B cell (primary cell): ENCODE data around the gene PGLYRP1. TPM values are rescaled to one million over a fixed set of nuclear protein-coding genes. Genes with fewer than 3 reads are reported as not detected.

Experiments
- ATAC-seq: fragments of 200-7000 bp; cut with Tn5 transposase; one replicate; pipeline ENCODE4 v1.10.0; 2021; ENCODE audit warnings: low read depth, mild to moderate bottlenecking, moderate number of reproducible peaks, moderate library complexity
- CTCF ChIA-PET: fragments of 350-600 bp; sonication (Branson Sonifier 250); formaldehyde crosslinking; loops from one replicate; lab custom pipeline; 2021; ENCODE audit warnings: antibody characterized with exemption, inconsistent platforms; lab: Charles Lee
- POLR2A ChIA-PET: fragments of 350-600 bp; sonication (Branson Sonifier 250); formaldehyde crosslinking; loops from one replicate; lab custom pipeline; 2021; ENCODE audit warnings: antibody characterized with exemption; lab: Charles Lee
- DNase-seq: peaks from one replicate; pipeline ENCODE4 v3.0.0; 2013
- H2AFZ ChIP-seq: 2 replicates; pipeline ENCODE4 v1.6.1; 2012; ENCODE audit warnings: mild to moderate bottlenecking, low read depth, low read length; ENCODE audit not compliant: insufficient read depth, poor library complexity, severe bottlenecking
- H3K27ac ChIP-seq, 2 donors: 1 replicate in 1 of 2; 2 replicates in 1 of 2; pipeline ENCODE4 v1.5.1; 2012 to 2013; ENCODE audit warnings: low read length in 2 of 2, mild to moderate bottlenecking in 2 of 2, moderate library complexity in 1 of 2
- H3K27me3 ChIP-seq, 4 experiments: fragments of 200-600 bp in 1 of 4; sonication (generic) in 1 of 4; replicated peaks in 1 of 4; 1 replicate in 2 of 4; 2 replicates in 2 of 4; pipeline versions ENCODE4 v1.6.1 to v1.7.0; 2013 to 2016; ENCODE audit warnings: low read length in 3 of 4, mild to moderate bottlenecking in 2 of 4, mixed read lengths in 1 of 4, moderate library complexity in 1 of 4; ENCODE audit not compliant: insufficient read depth in 4 of 4, control insufficient read depth in 3 of 4; ENCODE audit errors: control extremely low read depth in 1 of 4
- H3K36me3 ChIP-seq, 2 experiments: replicated peaks in 1 of 2; 1 replicate in 1 of 2; 2 replicates in 1 of 2; pipeline versions ENCODE4 v1.6.1 to v1.7.1; 2013; ENCODE audit warnings: low read length in 1 of 2; ENCODE audit not compliant: insufficient read depth in 2 of 2, control insufficient read depth in 1 of 2; ENCODE audit errors: control extremely low read depth in 1 of 2, extremely low read depth in 1 of 2
- H3K4me1 ChIP-seq, 2 donors: fragments of 200-600 bp in 1 of 2; sonication (generic) in 1 of 2; 1 replicate in 1 of 2; 2 replicates in 1 of 2; pipeline versions ENCODE4 v1.5.1 to v1.6.1; 2013 to 2017; ENCODE audit warnings: low read length in 2 of 2; ENCODE audit not compliant: control insufficient read depth in 2 of 2, insufficient read depth in 2 of 2
- H3K4me2 ChIP-seq: replicated peaks from 2 replicates; pipeline ENCODE3; 2012; ENCODE audit warnings: mild to moderate bottlenecking, low read depth, low read length; ENCODE audit not compliant: poor library complexity, severe bottlenecking
- H3K4me3 ChIP-seq, 5 experiments: fragments of 200-600 bp in 1 of 5; sonication (generic) in 1 of 5; 1 replicate in 3 of 5; 2 replicates in 2 of 5; pipeline versions ENCODE4 v1.5.1 to v1.7.0; 2011 to 2016; ENCODE audit warnings: low read length in 4 of 5, mild to moderate bottlenecking in 4 of 5, low read depth in 2 of 5, control low read depth in 1 of 5, moderate library complexity in 1 of 5; ENCODE audit not compliant: insufficient read depth in 1 of 5; ENCODE audit errors: control extremely low read depth in 1 of 5, extremely low read depth in 1 of 5
- H3K79me2 ChIP-seq: fragments of 200-600 bp; sonication (generic); one replicate; pipeline ENCODE4 v1.6.0; 2016; ENCODE audit warnings: low read length; ENCODE audit not compliant: control insufficient read depth, insufficient read depth
- H3K9ac ChIP-seq: fragments of 200-600 bp; sonication (generic); 2 replicates; pipeline ENCODE4 v1.6.1; 2017; ENCODE audit warnings: mild to moderate bottlenecking, low read length, moderate library complexity
- H3K9me3 ChIP-seq, 3 donors: one replicate each; pipeline versions ENCODE4 v1.6.1 to v1.7.1; 2013; ENCODE audit warnings: low read length in 2 of 3; ENCODE audit not compliant: control insufficient read depth in 2 of 3, insufficient read depth in 1 of 3; ENCODE audit errors: control extremely low read depth in 1 of 3
- H4K20me1 ChIP-seq: 2 replicates; pipeline ENCODE4 v1.6.0; 2012; ENCODE audit warnings: mild to moderate bottlenecking, low read length; ENCODE audit not compliant: insufficient read depth, control insufficient read depth, poor library complexity, severe bottlenecking
- H3K27ac Mint-ChIP-seq: one replicate; pipeline ENCODE4 v1.8.0; 2021; ENCODE audit warnings: mixed read lengths
- H3K27me3 Mint-ChIP-seq: one replicate; pipeline ENCODE4 v1.8.0; 2021; ENCODE audit warnings: mixed read lengths
- H3K4me1 Mint-ChIP-seq: one replicate; pipeline ENCODE4 v1.8.0; 2021; ENCODE audit warnings: mixed read lengths
- H3K4me3 Mint-ChIP-seq: one replicate; pipeline ENCODE4 v1.8.0; 2021; ENCODE audit warnings: mixed read lengths
- H3K9me3 Mint-ChIP-seq: one replicate; pipeline ENCODE4 v1.8.0; 2022; ENCODE audit warnings: mixed read lengths; ENCODE audit not compliant: insufficient read depth
- EZH2 ChIP-seq: IDR thresholded peaks from 2 replicates; pipeline ENCODE4 v1.6.1; 2012; ENCODE audit warnings: borderline replicate concordance, low read depth, mild to moderate bottlenecking, moderate library complexity, low read length; ENCODE audit not compliant: insufficient read depth, poor library complexity, severe bottlenecking
- WGBS: methylation state at CpG from one replicate; pipeline ENCODE4 v1.1.5; 2013; ENCODE audit warnings: missing lambda C conversion rate; ENCODE audit not compliant: insufficient coverage; 5-methylcytosine and 5-hydroxymethylcytosine counted together
- intact Hi-C: fragments of 100-400 bp; cut with micrococcal nuclease; formaldehyde crosslinking; loops from one replicate; pipeline ENCODE4 v1.10.0; 2022
- polyA plus RNA-seq: library from polyadenylated mRNA; depleted of rRNA; stranded (reverse); fragments of >200 nt; gene quantifications from 2 replicates; pipeline ENCODE4 v1.2.3, GENCODE V29; 2012
- total RNA-seq, 2 donors: library from RNA; stranded (reverse); fragments of 120-200 nt in 1 of 2; gene quantifications; 1 replicate in 1 of 2; 2 replicates in 1 of 2; pipeline versions ENCODE4 v1.2.3 to v1.2.4, GENCODE V29; 2013 to 2022
- TF ChIP-seq, protein P1 (sequence below): fragments of 200-600 bp; IDR thresholded peaks from one replicate; pipeline ENCODE4 v1.8.0; 2022; ENCODE audit warnings: antibody characterized with exemption, mild to moderate bottlenecking

Gene PGLYRP1
- total and polyA plus RNA-seq, 2 donors (not counting 1 experiment from before 2014, with no cell fraction given) = not detected

GRCh38 chr19:46035546-46035945, 12.7 kb upstream of the PGLYRP1 start:
- Histone ChIP-seq H3K79me2 (no peaks in the 10 kb centered on the region), H2AFZ (no peak overlapping the region), H3K9ac (no peak overlapping the region), H3K27ac (no peak overlapping the region), H3K4me3 (no peak overlapping the region), H3K36me3 (no peaks in the 10 kb centered on the region), H4K20me1 (no peaks in the 10 kb centered on the region), H3K9me3 (peaks cover 0 to 19% (median 0%) of the 10 kb centered on the region in 3 donors), H3K4me1 (no peaks in the 10 kb centered on the region), H3K27me3 (peaks cover 0 to 9% (median 3%) of the 10 kb centered on the region in 4 experiments), H3K4me2 (no peak overlapping the region)
- H3K4me3 Mint-ChIP-seq = no peak overlapping the region
- no peaks in the 10 kb centered on the region for H3K9me3 Mint-ChIP-seq
- ChIA-PET POLR2A (no interaction called here), CTCF (no interaction called here)
- H3K4me1 Mint-ChIP-seq = no peaks in the 10 kb centered on the region
- DNase-seq (no peak), ATAC-seq (no peak)
- 85% methylated on average over 6 of the region's 6 CpGs for WGBS
- intact Hi-C loops = no loop called here
- TF ChIP-seq EZH2 = no peak
- TF ChIP-seq, protein P1, sequence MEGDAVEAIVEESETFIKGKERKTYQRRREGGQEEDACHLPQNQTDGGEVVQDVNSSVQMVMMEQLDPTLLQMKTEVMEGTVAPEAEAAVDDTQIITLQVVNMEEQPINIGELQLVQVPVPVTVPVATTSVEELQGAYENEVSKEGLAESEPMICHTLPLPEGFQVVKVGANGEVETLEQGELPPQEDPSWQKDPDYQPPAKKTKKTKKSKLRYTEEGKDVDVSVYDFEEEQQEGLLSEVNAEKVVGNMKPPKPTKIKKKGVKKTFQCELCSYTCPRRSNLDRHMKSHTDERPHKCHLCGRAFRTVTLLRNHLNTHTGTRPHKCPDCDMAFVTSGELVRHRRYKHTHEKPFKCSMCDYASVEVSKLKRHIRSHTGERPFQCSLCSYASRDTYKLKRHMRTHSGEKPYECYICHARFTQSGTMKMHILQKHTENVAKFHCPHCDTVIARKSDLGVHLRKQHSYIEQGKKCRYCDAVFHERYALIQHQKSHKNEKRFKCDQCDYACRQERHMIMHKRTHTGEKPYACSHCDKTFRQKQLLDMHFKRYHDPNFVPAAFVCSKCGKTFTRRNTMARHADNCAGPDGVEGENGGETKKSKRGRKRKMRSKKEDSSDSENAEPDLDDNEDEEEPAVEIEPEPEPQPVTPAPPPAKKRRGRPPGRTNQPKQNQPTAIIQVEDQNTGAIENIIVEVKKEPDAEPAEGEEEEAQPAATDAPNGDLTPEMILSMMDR = no peak
- H3K27me3 Mint-ChIP-seq = peaks cover 36% of the 10 kb centered on the region
- no peak overlapping the region for H3K27ac Mint-ChIP-seq

DNA sequence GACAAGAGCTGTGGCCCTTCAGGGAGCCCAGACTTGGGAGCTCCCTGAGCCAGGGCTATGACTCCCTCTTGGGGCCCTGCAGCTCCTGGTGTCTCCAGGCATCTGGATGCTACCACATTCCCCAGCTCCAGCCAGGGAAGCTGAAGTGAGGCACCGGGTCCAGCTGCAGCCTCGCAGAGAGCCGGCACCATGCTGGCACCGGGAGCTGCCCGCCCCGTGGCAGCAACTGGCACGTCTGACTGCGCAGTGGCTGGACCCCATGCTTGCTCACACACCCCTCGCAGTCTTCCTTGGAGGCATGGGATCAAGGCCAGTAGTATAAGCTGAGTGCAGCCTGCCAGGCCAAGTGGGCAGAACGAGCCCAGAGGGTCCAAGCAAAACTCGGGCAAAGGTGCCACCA, 10.5 kb upstream of the PGLYRP1 start:
- ATAC-seq (no peak), DNase-seq (no peak)
- H3K27ac Mint-ChIP-seq = no peak overlapping the region
- peaks cover 2% of the 10 kb centered on the region for H3K4me1 Mint-ChIP-seq
- H3K4me3 ChIP-seq = no peak overlapping the region
- H3K27ac ChIP-seq = no peak overlapping the region
- H2AFZ ChIP-seq = no peak overlapping the region
- 90% methylated on average over 11 of the region's 11 CpGs for WGBS
- H3K27me3 Mint-ChIP-seq = peaks cover 33% of the 10 kb centered on the region
- no peaks in the 10 kb centered on the region for H3K36me3 ChIP-seq
- TF ChIP-seq EZH2 = no peak
- TF ChIP-seq, protein P1 = no peak
- intact Hi-C loops = no loop called here
- peaks cover 0 to 5% of the 10 kb centered on the region in 2 donors for H3K4me1 ChIP-seq
- POLR2A ChIA-PET = no interaction called here
- H3K9me3 ChIP-seq = peaks cover 0 to 19% (median 0%) of the 10 kb centered on the region in 3 donors
- peaks cover 0 to 6% (median 1%) of the 10 kb centered on the region in 4 experiments for H3K27me3 ChIP-seq
- no peaks in the 10 kb centered on the region for H3K9me3 Mint-ChIP-seq
- H3K4me2 ChIP-seq = no peak overlapping the region
- H3K9ac ChIP-seq = no peak overlapping the region
- no peaks in the 10 kb centered on the region for H4K20me1 ChIP-seq
- CTCF ChIA-PET = interaction anchor here (0.6 to 2.9 kb wide), 3 partner anchors 9 to 232 kb away, joined by 3 to 19 read pairs (median 5); no protein-coding TSS in a partner anchor
- no peak overlapping the region for H3K4me3 Mint-ChIP-seq
- no peaks in the 10 kb centered on the region for H3K79me2 ChIP-seq
